Neural progenitor cell (in vitro differentiated cells): Measurements from ENCODE around the gene CROCC2.

Experiments
- CTCF ChIP-seq: fragments of 200-600 bp; sonication (generic); IDR thresholded peaks from 2 replicates; pipeline ENCODE4 v1.5.1; 2017; ENCODE audit warnings: antibody characterized with exemption, mild to moderate bottlenecking
- EZH2 ChIP-seq: fragments of 200-600 bp; sonication (generic); IDR thresholded peaks from 2 replicates; pipeline ENCODE4 v1.6.1; 2017; ENCODE audit warnings: antibody characterized with exemption, mild to moderate bottlenecking, moderate library complexity
- EZH2phosphoT487 ChIP-seq: fragments of 200-600 bp; sonication (generic); IDR thresholded peaks from 2 replicates; pipeline ENCODE4 v1.6.1; 2017; ENCODE audit warnings: antibody characterized with exemption

GRCh38 chr2:240987588-240987987, 81.5 kb downstream of the CROCC2 start:
- TF ChIP-seq CTCF, result no peak
- TF ChIP-seq EZH2phosphoT487, result no peak
- no peak for TF ChIP-seq EZH2
